HL-60 (cell line): ENCODE measurements around the gene ABHD3.

ENCODE experiments used
- CTCF ChIP-seq: IDR thresholded peaks from one replicate; pipeline ENCODE4 v1.5.1; 2011; ENCODE audit warnings: low read length, control low read depth, inconsistent platforms; ENCODE audit not compliant: insufficient read depth
- GABPA ChIP-seq: IDR thresholded peaks from 2 replicates; pipeline ENCODE4 v1.6.1; 2012; ENCODE audit warnings: low read depth
- POLR2AphosphoS5 ChIP-seq: IDR thresholded peaks from 2 replicates; pipeline ENCODE4 v1.6.1; 2012; ENCODE audit warnings: low read depth
- REST ChIP-seq: IDR thresholded peaks from 2 replicates; pipeline ENCODE4 v1.6.1; 2012; ENCODE audit warnings: low read depth; ENCODE audit not compliant: insufficient replicate concordance
- SPI1 ChIP-seq: IDR thresholded peaks from 2 replicates; pipeline ENCODE4 v1.6.1; 2012; ENCODE audit warnings: low read depth, mild to moderate bottlenecking, borderline replicate concordance

- TF ChIP-seq POLR2AphosphoS5 = no peak
- TF ChIP-seq REST = no peak
- TF ChIP-seq CTCF = no peak
- TF ChIP-seq GABPA = no peak
- TF ChIP-seq SPI1 = no peak
These were observed 23.1 kb upstream of the ABHD3 start for GRCh38 chr18:21727702-21728101.
